RKO (cell line): ENCODE results near the gene HOXA4.

Source experiments
- DNase-seq: peaks from one replicate; pipeline ENCODE4 v3.0.0-alpha.2; 2016; ENCODE audit warnings: low spot score

The HOXA4 gene

DNA sequence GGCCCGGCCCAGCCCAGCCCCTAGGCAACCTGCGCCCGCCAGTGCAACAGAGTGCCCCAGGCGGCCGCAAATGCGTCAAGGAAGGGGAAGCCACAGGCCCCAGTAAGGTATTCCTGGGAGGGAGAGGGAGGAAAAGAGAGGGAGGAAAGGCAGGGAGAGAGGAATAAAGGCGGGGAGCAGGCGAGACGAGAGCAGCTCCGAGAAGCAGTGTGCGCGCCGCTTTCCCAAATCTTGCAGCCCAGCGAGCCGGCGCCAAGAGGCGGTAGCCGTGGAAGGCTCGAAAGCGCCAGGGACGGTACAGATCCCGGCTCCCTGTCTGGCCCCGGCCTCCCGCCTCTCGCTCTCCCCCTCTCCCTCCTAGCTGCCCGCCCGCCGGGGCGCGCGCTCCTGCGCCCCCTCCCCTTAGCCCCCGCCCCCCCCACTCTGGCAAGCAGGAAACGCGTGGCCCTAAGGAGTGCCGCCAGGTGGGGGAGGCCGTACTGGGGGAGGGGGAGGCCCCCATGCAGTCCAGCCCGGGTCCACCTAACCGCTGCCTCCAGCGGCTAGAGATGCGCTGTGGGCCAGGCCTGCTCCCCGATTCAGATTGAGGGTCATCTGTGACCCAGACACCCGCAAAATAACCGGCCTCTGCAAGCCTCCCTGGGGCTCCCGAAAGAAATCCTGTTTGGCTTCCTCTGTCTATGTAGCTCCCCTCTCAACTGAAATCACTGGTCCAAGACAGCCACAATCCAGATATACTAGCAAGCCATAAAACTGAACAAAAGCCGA, 39.3 kb upstream of the HOXA4 start:
- DNase-seq, result peak; percentile 74

DNA sequence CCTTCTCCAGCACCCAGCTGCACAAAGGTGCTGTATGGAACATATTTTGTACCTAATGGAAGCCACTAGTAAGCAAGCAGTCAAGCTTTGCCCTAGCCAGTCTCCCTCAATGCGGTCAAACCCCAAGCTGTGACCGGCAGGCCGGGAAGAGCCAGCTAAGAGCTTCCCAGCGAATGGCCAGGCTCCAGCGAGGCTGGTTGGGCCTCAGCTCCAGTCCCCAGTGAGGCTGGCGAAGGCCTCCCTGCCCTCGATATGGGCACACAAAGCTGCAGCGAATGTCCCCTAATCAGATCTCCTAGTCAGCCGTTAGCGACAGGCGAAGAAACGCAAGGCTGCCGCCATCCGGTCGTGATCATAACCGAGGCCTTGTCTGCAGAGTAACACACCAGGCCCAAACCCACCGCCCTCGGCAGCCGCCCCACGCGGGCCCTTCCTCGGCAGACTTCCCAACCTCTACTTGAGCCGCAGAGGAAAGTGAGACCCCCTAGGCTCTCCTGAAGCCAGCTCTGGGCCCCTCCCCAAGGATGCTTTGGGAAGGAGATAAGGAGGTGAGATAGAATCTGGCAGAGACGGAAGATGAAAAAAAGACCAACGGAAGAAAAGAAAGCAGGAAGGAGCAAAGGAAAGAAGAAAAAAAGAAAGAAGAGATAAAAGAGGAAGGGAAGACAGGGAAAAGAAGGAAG, 37.8 kb upstream of the HOXA4 start:
- DNase-seq, result peak; percentile 76

DNA sequence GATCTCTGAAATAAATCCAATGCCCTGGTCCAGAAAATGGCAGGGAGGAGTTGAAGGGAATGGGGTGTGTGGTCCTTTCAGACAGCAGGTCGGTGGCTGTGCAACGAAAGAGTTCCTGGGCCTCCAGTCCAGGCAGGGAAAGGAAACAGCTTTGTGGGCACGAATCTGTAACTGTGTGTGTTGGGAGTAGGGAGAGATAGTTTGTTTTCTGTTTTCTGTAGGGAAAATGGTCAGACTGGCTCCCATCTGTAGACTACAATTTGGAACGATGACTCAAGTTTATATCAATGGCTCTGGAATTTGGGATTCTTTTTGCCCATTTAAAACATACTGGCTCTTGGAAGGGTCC, 37.3 kb upstream of the HOXA4 start:
- DNase-seq, result peak; percentile 72

DNA sequence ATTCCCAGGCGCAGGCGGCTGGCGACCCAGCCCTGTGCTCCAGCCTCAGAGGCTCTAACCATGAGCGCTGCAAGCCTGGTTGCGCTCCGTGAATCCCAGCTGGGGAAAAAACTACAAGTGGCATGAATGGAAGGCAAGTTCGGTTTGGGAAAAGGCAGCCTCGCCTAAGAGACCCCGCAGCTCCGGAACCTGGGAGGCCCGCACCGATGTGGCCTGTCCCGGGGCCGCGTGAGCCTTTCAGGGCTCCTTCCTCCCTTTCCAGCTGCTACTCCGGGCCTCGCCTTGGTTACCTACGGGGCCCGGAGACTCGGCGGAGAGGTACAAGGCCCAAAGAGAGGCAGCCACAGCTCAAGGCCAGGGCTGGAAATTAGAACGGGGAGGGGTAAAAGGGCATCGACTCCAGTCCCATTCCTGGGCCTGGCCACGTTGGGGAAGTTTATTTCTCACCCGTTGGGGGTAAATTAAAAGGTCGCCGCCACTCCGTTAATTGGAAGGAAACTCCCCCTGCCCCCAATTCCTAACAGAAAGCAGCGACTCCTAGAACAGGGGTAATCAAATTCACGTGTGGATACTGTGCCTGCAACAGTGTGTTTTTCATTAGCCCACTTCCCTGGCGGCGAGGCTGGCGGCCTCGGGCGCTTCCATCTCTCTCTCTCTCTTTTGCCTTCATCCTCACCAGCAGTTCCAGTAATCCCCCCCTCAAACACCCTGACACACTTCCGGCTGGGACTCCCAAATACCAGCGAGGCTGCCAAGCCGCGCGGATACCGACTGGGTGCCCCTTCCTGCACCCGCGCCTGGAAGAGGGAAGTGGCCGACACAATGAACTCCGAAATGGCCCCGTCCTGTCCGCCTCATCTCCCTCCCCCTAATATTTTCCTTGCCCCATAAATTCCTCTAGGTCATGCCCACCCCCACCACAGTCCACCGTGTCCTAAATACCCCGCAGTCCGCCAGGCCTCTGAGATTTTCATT, 36.3 kb upstream of the HOXA4 start:
- DNase-seq, result peak; percentile 89

DNA sequence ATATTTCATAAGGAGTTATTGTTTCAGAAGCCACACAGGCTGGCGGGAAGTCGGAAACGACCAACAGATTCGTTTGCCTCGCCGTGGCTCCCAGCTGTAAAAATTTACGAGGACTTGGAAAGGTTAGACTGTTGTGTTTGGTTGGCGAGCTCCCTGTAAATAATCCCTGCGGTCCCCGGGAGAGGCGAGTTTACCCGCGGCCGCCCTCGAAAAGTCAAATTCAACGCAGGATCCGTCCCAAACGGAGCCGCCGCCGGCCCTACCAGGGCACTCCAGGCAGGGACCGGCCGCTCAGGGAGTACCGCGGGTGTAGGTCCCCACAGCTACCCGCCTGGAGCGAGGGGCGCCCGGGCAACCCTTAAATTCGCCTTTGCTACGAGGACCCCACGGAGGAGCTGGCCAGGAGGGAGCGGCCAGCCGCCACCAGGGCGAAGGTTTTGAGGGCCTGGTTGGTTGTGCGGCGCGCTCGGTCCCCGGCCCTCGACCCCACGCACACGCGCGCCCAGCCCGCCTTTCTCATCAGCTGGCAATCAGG, 35.5 kb upstream of the HOXA4 start:
- peak; percentile 34 for DNase-seq

DNA sequence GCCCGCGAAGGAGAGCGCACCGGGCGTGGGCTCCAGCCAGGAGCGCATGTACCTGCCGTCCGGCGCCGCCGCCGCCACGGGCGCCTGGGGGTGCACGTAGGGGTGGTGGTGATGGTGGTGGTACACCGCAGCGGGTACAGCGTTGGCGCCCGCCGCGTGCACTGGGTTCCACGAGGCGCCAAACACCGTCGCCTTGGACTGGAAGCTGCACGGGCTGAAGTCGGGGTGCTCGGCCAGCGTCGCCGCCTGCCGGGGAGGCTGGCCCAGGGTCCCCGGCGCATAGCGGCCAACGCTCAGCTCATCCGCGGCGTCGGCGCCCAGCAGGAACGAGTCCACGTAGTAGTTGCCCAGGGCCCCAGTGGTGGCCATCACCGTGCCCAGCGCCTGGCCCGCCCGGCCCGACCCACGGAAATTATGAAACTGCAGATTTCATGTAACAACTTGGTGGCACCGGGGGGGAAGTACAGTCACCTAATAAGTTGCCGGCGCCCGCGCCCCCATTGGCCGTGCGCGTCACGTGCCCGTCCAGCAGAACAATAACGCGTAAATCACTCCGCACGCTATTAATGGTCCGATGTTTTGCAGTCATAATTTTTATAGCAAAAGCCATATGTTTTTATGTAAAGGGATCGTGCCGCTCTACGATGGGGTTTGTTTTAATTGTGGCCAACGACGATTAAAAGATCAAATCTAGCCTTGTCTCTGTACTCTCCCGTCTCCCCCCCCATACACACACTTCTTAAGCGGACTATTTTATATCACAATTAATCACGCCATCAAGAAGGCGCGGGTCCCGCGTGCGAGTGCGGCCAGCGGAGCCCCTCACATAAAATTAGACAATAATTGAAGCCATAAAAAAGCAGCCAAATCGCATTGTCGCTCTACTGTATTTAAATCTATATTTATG, 34.8 kb upstream of the HOXA4 start, which contains the start of gene HOXA9:
HOXA9 (minus strand) TSS at position 449 of the 907 bp plus-strand sequence; CDS start at position 369, 80 bp downstream.
- peak; percentile 97 for DNase-seq

DNA sequence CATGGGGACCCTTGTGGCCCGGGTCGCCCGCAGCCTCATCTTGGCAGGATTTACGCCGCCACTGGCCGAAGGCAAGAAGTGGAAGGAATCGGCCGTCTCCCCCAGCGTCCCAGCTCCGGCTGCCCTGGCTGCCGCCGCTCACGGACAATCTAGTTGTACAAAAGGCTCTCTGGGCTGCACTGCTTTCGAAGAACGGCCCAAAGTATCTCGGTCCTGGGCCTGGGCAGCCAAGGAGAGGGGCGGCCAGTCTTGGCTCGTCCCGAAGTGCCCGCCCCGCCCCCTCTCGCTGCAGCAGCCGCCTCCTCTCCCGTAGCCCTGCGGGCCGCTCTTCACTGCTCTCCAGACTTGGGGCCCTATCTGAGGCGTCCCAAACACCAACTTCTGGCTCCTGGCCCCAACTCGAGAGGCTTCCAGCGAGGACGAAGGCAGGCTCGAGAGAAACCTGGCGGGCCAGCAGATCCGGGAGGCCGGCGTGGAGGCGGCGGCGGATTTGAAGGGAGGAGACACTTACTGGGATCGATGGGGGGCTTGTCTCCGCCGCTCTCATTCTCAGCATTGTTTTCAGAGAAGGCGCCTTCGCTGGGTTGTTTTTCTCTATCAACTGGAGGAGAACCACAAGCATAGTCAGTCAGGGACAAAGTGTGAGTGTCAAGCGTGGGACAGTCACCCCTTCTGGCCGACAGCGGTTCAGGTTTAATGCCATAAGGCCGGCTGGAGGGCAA, 34.0 kb upstream of the HOXA4 start:
- peak; percentile 63 for DNase-seq

DNA sequence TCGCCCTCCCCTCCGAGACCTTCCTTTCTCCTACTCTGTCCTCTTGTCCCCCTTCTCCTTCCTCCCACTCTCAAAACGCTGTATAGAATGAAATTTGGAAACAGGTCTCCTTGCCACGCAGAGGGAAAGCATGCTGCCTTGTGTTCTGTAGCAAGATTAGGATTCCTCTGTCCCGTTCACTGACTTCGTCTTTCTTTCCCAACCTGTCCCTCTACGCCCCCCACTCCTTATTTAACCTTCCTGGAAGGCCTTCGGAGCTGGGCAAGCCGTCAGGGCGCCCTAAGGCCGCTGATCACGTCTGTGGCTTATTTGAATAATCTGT, 33.4 kb upstream of the HOXA4 start:
- peak; percentile 51 for DNase-seq

DNA sequence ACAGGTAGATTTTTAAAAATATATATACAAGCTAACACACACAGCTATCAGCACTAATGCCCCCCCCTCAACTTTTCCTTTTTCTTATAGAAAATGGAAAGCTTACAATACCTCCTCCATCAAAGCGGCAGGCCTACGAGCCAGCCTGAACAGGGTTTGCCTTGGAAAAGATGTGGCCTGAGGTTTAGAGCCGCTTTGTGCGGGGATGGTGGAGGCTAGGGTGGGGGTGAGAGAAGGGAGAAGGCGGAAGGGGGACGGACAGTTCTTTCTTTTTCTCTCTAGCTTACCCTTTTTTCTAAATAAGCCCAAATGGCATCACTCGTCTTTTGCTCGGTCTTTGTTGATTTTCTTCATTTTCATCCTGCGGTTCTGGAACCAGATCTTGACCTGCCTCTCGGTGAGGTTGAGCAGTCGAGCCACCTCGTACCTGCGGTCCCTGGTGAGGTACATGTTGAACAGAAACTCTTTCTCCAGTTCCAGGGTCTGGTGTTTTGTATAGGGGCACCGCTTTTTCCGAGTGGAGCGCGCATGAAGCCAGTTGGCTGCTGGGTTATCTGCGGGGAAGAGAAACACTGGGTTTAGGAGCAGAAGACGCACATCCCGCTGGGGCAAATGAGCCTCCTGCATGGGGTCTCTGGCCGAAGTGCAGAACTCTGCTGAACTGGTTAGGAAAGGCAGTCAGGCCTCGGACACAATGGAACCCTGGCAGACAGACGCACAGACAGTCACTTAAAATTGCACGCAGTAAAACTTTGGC, 32.9 kb upstream of the HOXA4 start:
- peak; percentile 41 for DNase-seq

DNA sequence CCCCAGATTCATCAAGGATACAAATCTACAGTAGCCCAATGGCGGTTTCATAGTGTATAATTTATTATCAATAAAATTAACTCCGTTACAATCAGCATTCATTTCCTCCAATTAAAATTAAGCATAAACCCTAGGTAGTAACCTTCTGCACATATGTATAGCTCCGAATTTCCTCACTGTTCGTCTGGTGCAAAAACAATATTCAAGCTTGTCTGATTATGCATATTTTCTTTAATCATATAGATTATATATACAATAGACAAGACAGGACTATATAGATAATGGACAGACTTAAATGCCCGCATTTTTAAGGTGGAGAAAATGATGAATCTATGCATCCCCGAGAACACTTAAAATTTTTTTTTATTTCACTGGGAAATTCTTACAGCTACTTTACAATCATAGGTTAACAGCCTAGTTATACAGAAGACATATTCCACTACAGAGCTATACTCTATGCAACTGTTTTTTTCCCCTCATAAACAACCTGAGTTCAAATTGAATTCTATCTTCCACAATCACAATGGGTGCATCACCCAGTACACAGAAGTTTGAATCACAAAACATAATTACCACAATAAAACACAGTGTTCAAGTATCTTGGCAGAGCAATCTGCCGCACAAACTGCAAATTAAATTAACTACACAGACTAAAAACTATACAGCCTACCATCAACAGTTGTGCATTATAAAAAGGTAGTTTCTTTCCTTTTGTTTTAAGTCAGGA, 32.2 kb upstream of the HOXA4 start:
- peak; percentile 66 for DNase-seq

DNA sequence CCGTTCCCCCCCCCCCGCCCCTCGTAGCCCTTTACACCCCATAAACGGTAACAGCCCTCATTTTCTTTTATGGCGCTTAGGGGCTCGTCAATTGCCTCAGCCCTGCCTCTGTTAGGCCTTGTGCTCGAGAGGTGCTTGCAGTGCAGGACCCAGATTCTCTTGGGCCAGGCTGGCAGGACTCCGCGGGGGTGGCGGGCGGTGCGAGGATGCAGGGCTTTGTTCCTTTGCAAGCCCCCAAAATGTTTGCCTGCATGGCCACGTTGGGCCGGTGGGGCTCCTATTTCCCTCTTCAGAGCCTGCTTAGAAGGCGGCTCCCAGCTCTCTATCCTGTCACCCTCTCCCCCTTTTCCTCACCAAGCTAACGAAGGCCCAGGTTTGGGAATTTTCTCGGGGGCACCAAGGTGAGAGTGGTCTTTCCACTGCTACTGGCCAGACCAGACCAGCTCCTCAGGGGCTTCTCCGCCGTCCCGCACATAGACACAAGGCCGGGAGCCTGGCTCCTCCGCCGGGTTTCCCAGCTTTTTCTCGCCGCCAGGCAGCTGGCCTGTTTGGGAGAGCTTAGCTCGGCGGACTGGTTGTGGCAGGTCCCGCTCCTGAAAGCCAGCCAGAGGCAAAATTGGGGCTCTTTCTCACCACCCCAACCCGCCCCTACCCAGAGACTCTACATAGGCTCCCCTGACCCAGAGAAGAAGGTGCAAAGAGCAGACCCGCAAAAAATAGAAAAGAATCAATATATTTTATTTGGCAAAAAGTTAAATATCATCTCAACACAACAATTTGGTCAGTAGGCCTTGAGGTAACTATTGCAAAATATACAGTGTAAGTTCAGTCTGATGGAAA, 31.4 kb upstream of the HOXA4 start:
- DNase-seq, result peak; percentile 57

DNA sequence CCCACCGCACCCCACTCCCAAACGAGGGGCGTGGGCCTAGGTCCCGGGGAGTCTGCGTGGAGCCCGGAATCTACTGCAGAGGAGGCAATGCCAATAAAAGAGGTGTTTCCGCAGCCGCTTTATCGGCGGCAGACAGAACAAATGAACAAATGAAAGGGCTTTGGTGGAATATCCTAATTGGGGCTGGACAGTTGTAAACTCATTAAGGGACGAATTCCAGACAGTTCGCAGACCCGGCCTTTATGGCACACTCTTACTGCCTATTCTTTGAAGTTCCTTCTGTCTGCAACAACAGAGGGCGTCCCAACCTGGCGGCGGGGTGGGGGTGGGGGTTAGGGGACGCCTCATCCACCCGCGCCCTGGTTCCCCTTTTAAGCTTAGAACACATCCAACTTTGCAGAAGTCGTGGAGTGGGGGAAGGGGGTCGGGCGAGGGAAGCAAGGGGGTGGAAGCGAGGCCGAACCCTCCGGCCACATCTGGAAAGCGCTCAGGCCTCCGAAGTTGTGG, 30.7 kb upstream of the HOXA4 start:
- DNase-seq, result peak; percentile 76

DNA sequence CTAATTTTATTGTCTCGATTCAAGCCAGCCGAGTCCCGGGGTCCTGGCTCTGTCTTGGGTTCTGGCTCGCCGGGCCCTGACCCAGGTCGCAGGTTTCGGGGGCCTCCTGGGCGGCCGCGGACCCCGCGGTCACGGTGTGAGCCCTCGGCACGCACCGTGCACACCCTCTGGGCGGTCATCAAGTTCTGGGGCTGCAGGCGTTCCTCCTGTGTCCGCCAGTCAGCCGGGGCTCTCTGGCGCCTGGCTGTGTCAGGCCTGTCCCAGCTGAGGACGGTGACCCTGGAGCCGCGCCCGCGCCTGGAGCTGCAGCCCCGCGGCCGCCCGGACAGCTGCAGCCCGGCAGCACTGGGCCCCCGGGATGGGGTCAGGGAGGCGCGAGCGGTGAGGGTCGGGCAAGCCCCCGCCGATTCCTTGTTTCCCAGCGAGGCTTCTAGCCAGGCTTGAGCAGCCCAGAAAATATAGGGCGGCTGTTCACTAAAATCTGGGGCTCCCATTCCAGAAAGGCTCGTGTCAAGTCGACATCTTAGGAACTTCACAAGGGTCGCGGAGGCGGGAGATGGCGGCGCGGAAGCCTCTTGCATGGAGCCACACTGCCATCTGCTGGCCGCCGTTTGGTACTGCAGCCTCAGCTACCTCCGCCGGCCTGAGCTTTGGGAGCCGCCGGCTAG, 30.1 kb upstream of the HOXA4 start:
- peak; percentile 89 for DNase-seq

DNA sequence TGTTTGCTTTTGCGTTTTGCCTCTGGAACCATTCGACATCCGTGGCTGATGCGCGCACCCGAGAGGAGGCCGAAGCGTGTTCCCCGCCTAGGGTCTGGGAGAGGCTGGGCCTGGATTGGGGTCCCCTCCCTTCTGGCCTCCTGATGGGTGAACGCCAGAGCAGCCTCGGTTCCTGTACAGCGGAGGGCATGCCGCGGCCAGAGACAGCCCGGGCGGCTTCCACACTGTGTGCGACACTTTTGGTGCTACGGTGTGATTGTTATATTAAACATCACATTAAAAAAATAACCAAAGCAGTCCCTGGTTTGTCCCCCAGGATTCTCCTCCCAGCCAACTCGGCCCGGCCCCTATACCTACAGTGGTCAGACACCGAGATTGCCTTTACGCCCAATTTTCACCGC, 29.6 kb upstream of the HOXA4 start:
- DNase-seq, result no peak

DNA sequence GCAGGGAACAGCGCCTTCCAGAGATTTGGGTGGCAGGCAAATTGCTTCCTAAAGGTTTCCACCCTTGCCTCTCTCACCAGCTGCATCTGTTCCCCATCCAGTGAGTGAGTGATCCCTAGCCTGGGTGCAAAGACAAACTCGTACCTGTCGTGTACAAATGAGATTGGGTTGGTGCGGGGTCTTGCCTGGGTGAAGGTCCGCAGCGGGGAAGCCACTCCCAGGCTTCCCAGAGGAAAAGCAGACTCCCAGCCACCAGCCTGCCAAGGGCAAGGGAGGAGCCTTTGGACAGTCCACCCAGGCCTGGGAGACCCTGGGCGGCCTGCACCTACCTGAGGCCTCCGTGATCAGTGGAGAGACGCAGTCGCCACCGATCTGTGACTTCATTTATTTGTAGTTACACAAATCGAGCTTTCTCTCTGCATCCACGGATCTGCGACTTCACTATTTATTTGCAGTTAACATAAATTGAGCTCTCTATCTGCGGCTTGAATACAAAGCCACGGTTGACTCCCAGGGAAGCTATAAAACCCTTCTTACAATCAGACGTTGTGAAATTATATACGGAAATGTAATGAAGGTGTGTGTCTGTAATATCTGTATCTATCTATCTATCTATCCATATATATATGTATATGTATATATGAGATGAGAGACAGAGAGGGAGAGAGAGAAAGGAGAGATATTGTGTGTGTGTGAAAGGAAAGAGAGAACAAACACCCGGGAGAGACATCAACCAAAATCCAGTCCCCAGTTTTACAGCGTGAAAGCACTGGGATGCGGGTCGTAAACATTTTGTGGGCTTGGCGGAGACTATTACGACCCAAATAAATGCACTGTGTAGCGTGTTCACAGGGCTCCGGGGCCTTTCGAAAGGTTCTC, 28.9 kb upstream of the HOXA4 start:
- DNase-seq, result no peak
